Measurements from ENCODE around the gene EXOC4. TPM values are rescaled to one million over a fixed set of nuclear protein-coding genes. Genes with fewer than 3 reads are reported as not detected.

Gene EXOC4
- total and polyA plus RNA-seq, 2 of the 8 experiments (the other 6 are each of a cell fraction or from before 2014, with no cell fraction given): 27.0 to 67.3 TPM

DNA sequence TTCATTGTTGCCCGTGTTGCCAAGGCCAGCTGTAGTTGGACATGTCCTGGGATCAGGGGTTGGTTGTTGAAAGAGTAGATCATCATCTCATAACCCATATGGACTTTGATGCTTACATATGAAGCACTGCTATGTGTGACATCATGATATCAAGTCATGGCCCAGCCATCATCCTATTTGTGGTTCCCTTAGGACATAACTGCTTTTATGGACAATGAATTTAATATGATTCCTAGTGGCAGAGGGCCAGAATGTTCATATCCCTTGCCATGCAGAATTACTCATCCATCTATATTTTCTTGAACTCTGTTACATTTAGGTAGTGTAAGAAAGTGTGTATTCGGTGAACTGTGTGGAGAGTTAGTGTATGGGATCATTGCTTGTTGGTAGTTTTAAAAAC, 530.4 kb downstream of the EXOC4 start:
- FAIRE-seq (no peak), DNase-seq (ENCODE audit: low read depth in 1 of 2, low spot score in 2 of 2) (no peak)
- no peak overlapping the region; a peak in 1 of 7 replicates for H3K9ac ChIP-seq (replicated peaks in 1 of 4; ENCODE audit: extremely low read depth in 1 of 4, low read depth in 3 of 4, low read length in 3 of 4)
- no peak overlapping the region for H3K4me2 ChIP-seq (ENCODE audit: insufficient read depth in 1 of 2, low read depth in 2 of 2, low read length in 2 of 2)
- H3K27me3 ChIP-seq (replicated peaks in 1 of 4; ENCODE audit: control insufficient read depth in 3 of 4, extremely low read depth in 1 of 4, insufficient read depth in 3 of 4, low read length in 3 of 4): no peaks in the 10 kb centered on the region
- H4K8ac ChIP-seq (ENCODE audit: extremely low read depth, insufficient read depth, low read length): no peak overlapping the region
- WGBS, 2 experiments (ENCODE audit: extremely low coverage in 1 of 2, insufficient coverage in 1 of 2, insufficient read length in 1 of 2, insufficient replicate concordance in 2 of 2, low coverage in 1 of 2, low lambda C conversion rate in 2 of 2, missing lambda C conversion rate in 1 of 2): 95% methylated on average over 2 of the region's 2 CpGs; no CpG with 5 or more reads in 1 of the 2 experiments
- H3K79me1 ChIP-seq (ENCODE audit: low read depth, low read length): no peaks in the 10 kb centered on the region
- no peak overlapping the region for H3K27ac ChIP-seq (ENCODE audit: low read depth, low read length)
- H3K14ac ChIP-seq (ENCODE audit: insufficient read length): no peak overlapping the region
- H2BK5ac ChIP-seq (ENCODE audit: low read depth, low read length): no peak overlapping the region
- H4K5ac ChIP-seq (ENCODE audit: insufficient read length, low read depth, low read length): no peak overlapping the region
- H3K4ac ChIP-seq (replicated peaks; ENCODE audit: insufficient read length, low read depth, low read length): no peak overlapping the region
- no peak overlapping the region for H2BK120ac ChIP-seq (replicated peaks; ENCODE audit: low read depth, low read length)
- H4K20me1 ChIP-seq (replicated peaks in 1 of 2; ENCODE audit: control insufficient read depth in 1 of 2, insufficient read depth in 2 of 2, low read length in 2 of 2): no peaks in the 10 kb centered on the region
- H3K18ac ChIP-seq (ENCODE audit: extremely low read depth, low read length): no peak overlapping the region
- no peaks in the 10 kb centered on the region for H3K79me2 ChIP-seq (ENCODE audit: control insufficient read depth in 1 of 2, insufficient read depth in 2 of 2, low read length in 2 of 2)
- no peaks in the 10 kb centered on the region for H3K4me1 ChIP-seq (replicated peaks in 1 of 4; ENCODE audit: control insufficient read depth in 3 of 4, insufficient read depth in 4 of 4, low read length in 3 of 4)
- H3K9me3 ChIP-seq (ENCODE audit: insufficient read depth in 2 of 2, low read depth in 1 of 2, low read length in 1 of 2): no peaks in the 10 kb centered on the region; a peak in 1 of 4 replicates
- CTCF ChIA-PET (ENCODE audit: partially characterized antibody): interaction anchor here (0.6 kb wide), 1 partner anchor 219 kb away, joined by 3 read pairs; no protein-coding TSS in a partner anchor
- no peak overlapping the region for H4K91ac ChIP-seq (replicated peaks; ENCODE audit: insufficient read length, low read length)
- H2BK15ac ChIP-seq (ENCODE audit: low read length): no peak overlapping the region
- no peak overlapping the region for H3K56ac ChIP-seq (replicated peaks; ENCODE audit: insufficient read length, low read depth, low read length)
- TF ChIP-seq TAF7 (optimal IDR thresholded peaks at IDR 0.05; ENCODE audit: borderline replicate concordance, low read depth, low read length) (no peak), SRF (IDR thresholded peaks at IDR 0.05; ENCODE audit: low read depth, low read length) (no peak), GTF2F1 (IDR thresholded peaks at IDR 0.05; ENCODE audit: borderline replicate concordance, low read depth, low read length) (no peak), TEAD4 (IDR thresholded peaks at IDR 0.05; ENCODE audit: low read depth, low read length) (no peak), EGR1 (IDR thresholded peaks at IDR 0.05; ENCODE audit: borderline replicate concordance, low read depth, low read length) (no peak), BCL11A (IDR thresholded peaks at IDR 0.05; ENCODE audit: low read depth in 2 of 2, low read length in 2 of 2) (no peak)
- POLR2A ChIA-PET (ENCODE audit: partially characterized antibody): no interaction called here
- H2BK20ac ChIP-seq (ENCODE audit: low read length): no peak overlapping the region
- no peak overlapping the region for H2BK12ac ChIP-seq (ENCODE audit: low read depth, low read length)
- no peaks in the 10 kb centered on the region; a peak in 1 of 8 replicates for H3K36me3 ChIP-seq (ENCODE audit: control insufficient read depth in 2 of 4, insufficient read depth in 4 of 4, low read length in 3 of 4)
- no peaks in the 10 kb centered on the region for H3K23me2 ChIP-seq (ENCODE audit: low read depth, low read length)
- H3K23ac ChIP-seq (ENCODE audit: insufficient read length): no peak overlapping the region
- H3K4me3 ChIP-seq (ENCODE audit: extremely low read depth in 1 of 4, insufficient read depth in 2 of 4, low read depth in 3 of 4, low read length in 4 of 4): no peak overlapping the region
- no peak overlapping the region for H2AK5ac ChIP-seq (ENCODE audit: low read depth, low read length)
- H2AFZ ChIP-seq (ENCODE audit: low read length): no peak overlapping the region
